HepG2 (cell line): ENCODE data around the gene C9orf85. TPM values are rescaled to one million over a fixed set of nuclear protein-coding genes. Genes with fewer than 3 reads are reported as not detected.

Experiments
- ATF2 ChIP-seq: sonication (generic); formaldehyde crosslinking; IDR thresholded peaks from 2 replicates; pipeline ENCODE4 v1.4.0; 2020; ENCODE audit warnings: missing genetic modification reagents
- CSRNP2 ChIP-seq: sonication (generic); formaldehyde crosslinking; conservative IDR thresholded peaks from 2 replicates; pipeline ENCODE4 v1.8.0; 2022; ENCODE audit warnings: low read depth, missing genetic modification reagents
- ELF1 ChIP-seq: sonication (generic); formaldehyde crosslinking; IDR thresholded peaks from 2 replicates; pipeline ENCODE4 v1.4.0; 2020; ENCODE audit warnings: missing genetic modification reagents
- GLMP ChIP-seq: sonication (generic); formaldehyde crosslinking; IDR thresholded peaks from 2 replicates; pipeline ENCODE4 v1.9.0; 2021; ENCODE audit warnings: missing genetic modification reagents, mild to moderate bottlenecking, borderline replicate concordance
- HDAC1 ChIP-seq: sonication (generic); formaldehyde crosslinking; IDR thresholded peaks from 2 replicates; pipeline ENCODE4 v1.5.1; 2020; ENCODE audit warnings: mild to moderate bottlenecking, missing genetic modification reagents
- HMGA1 ChIP-seq: sonication (generic); formaldehyde crosslinking; conservative IDR thresholded peaks from 2 replicates; pipeline ENCODE4 v1.4.0; 2020; ENCODE audit warnings: missing genetic modification reagents
- NFATC3 ChIP-seq: sonication (generic); formaldehyde crosslinking; IDR thresholded peaks from 2 replicates; pipeline ENCODE4 v1.5.1; 2020; ENCODE audit warnings: mild to moderate bottlenecking, missing genetic modification reagents
- NFE2 ChIP-seq: sonication (generic); formaldehyde crosslinking; IDR thresholded peaks from 2 replicates; pipeline ENCODE4 v1.4.0; 2020; ENCODE audit warnings: missing genetic modification reagents
- PPARG ChIP-seq: conservative IDR thresholded peaks from 2 replicates; pipeline ENCODE4 v1.6.1; 2016; ENCODE audit warnings: missing biosample characterization, missing genetic modification reagents
- REPIN1 ChIP-seq: sonication (generic); formaldehyde crosslinking; IDR thresholded peaks from 2 replicates; pipeline ENCODE4 v1.8.0; 2022; ENCODE audit warnings: missing genetic modification reagents, low read depth, mild to moderate bottlenecking, borderline replicate concordance
- RORA ChIP-seq: sonication (generic); formaldehyde crosslinking; IDR thresholded peaks from 2 replicates; pipeline ENCODE4 v1.5.0; 2020; ENCODE audit warnings: mild to moderate bottlenecking, missing genetic modification reagents, moderate library complexity
- SIX1 ChIP-seq: sonication (generic); formaldehyde crosslinking; IDR thresholded peaks from 2 replicates; pipeline ENCODE4 v1.4.0; 2020; ENCODE audit warnings: missing genetic modification reagents, borderline replicate concordance
- SRF ChIP-seq: IDR thresholded peaks from 2 replicates; pipeline ENCODE4 v1.6.1; 2011; ENCODE audit warnings: mild to moderate bottlenecking, low read depth, low read length, moderate library complexity
- YEATS4 ChIP-seq: sonication (generic); formaldehyde crosslinking; IDR thresholded peaks from 2 replicates; pipeline ENCODE4 v1.4.0; 2020; ENCODE audit warnings: missing genetic modification reagents, borderline replicate concordance
- ZNF264 ChIP-seq: sonication (generic); formaldehyde crosslinking; IDR thresholded peaks from 2 replicates; pipeline ENCODE4 v1.4.0; 2020; ENCODE audit warnings: missing genetic modification reagents
- ZNF549 ChIP-seq: sonication (generic); formaldehyde crosslinking; IDR thresholded peaks from 2 replicates; pipeline ENCODE4 v1.5.0; 2020; ENCODE audit warnings: missing genetic modification reagents
- ZNF674 ChIP-seq: sonication (generic); formaldehyde crosslinking; IDR thresholded peaks from 2 replicates; pipeline ENCODE4 v1.5.0; 2020; ENCODE audit warnings: low read depth, mild to moderate bottlenecking, missing genetic modification reagents
- ZNF710 ChIP-seq: sonication (generic); formaldehyde crosslinking; IDR thresholded peaks from 2 replicates; pipeline ENCODE4 v1.5.0; 2020; ENCODE audit warnings: mild to moderate bottlenecking, missing genetic modification reagents, borderline replicate concordance
- ZNF781 ChIP-seq: sonication (generic); formaldehyde crosslinking; IDR thresholded peaks from 2 replicates; pipeline ENCODE4 v1.5.1; 2020; ENCODE audit warnings: borderline replicate concordance, mild to moderate bottlenecking, missing genetic modification reagents; ENCODE audit errors: not compliant biosample characterization
- ZSCAN9 ChIP-seq: IDR thresholded peaks from 2 replicates; pipeline ENCODE4 v1.6.1; 2016; ENCODE audit warnings: borderline replicate concordance
- polyA plus RNA-seq, 8 experiments: library from polyadenylated mRNA; depleted of rRNA in 3 of 8; stranded (reverse) in 7 of 8; unstranded in 1 of 8; fragments of >200 nt; fragmentation: Illumina TruSeq in 4 of 8; extraction: Trizol in 4 of 8; gene quantifications; 2 replicates each; pipeline versions ENCODE4 v1.2.1 to v1.2.3, GENCODE V29; 2011 to 2016; ENCODE audit warnings: low read depth in 4 of 8, missing spikeins in 1 of 8, mixed read lengths in 1 of 8; ENCODE audit not compliant: insufficient read depth in 1 of 8
- total RNA-seq, 5 experiments: library from RNA; depleted of rRNA; stranded (reverse); fragments of >200 nt; fragmentation: Illumina TruSeq; extraction: Trizol; gene quantifications; 2 replicates each; pipeline ENCODE4 v1.2.3, GENCODE V29; 2016; ENCODE audit warnings: low read depth in 1 of 5
- TF ChIP-seq, protein P1 (sequence below): sonication (generic); formaldehyde crosslinking; IDR thresholded peaks from 2 replicates; pipeline ENCODE4 v1.8.0; 2022; ENCODE audit warnings: mild to moderate bottlenecking, missing genetic modification reagents, moderate library complexity
- TF ChIP-seq, protein P2 (sequence below): IDR thresholded peaks from 2 replicates; pipeline ENCODE4 v1.6.1; 2018; ENCODE audit warnings: missing genetic modification reagents, mild to moderate bottlenecking, missing compliant biosample characterization

Gene C9orf85
- total and polyA plus RNA-seq, 2 of the 13 experiments (the other 11 are each of a cell fraction or from before 2014, with no cell fraction given) = 9.9 to 13.9 TPM

- TF ChIP-seq PPARG (CRISPR knock-in tag) (no peak), ZNF781 (no peak), NFATC3 (CRISPR knock-in tag) (no peak), ZNF710 (CRISPR knock-in tag) (no peak), ZSCAN9 (no peak), CSRNP2 (CRISPR knock-in tag) (no peak), HMGA1 (CRISPR knock-in tag) (no peak), ATF2 (CRISPR knock-in tag) (no peak), ZNF549 (CRISPR knock-in tag) (no peak), GLMP (CRISPR knock-in tag) (no peak), SIX1 (CRISPR knock-in tag) (no peak), ZNF674 (no peak), RORA (CRISPR knock-in tag) (no peak), YEATS4 (CRISPR knock-in tag) (peak; percentile 54; the same call in 1 of the 2 replicates), HDAC1 (CRISPR knock-in tag) (no peak), ZNF264 (CRISPR knock-in tag) (no peak), SRF (no peak), REPIN1 (CRISPR knock-in tag) (no peak), NFE2 (CRISPR knock-in tag) (no peak), ELF1 (CRISPR knock-in tag) (0 out of 2 replicates have a peak, but pooled peaks have one; percentile 21)
- TF ChIP-seq, protein P1, sequence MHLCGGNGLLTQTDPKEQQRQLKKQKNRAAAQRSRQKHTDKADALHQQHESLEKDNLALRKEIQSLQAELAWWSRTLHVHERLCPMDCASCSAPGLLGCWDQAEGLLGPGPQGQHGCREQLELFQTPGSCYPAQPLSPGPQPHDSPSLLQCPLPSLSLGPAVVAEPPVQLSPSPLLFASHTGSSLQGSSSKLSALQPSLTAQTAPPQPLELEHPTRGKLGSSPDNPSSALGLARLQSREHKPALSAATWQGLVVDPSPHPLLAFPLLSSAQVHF (CRISPR knock-in tag) = no peak
- TF ChIP-seq, protein P2, sequence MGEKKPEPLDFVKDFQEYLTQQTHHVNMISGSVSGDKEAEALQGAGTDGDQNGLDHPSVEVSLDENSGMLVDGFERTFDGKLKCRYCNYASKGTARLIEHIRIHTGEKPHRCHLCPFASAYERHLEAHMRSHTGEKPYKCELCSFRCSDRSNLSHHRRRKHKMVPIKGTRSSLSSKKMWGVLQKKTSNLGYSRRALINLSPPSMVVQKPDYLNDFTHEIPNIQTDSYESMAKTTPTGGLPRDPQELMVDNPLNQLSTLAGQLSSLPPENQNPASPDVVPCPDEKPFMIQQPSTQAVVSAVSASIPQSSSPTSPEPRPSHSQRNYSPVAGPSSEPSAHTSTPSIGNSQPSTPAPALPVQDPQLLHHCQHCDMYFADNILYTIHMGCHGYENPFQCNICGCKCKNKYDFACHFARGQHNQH (CRISPR knock-in tag) = no peak
Observed at GRCh38 chr9:71909887-71910649, 1.4 kb upstream of the C9orf85 start (continued).
